Breast epithelium (tissue), 3 donors: ENCODE data around the gene SERTAD1.

Source experiments
- POLR2A ChIP-seq: fragments of 450-650 bp; IDR thresholded peaks from one replicate; pipeline ENCODE4 v1.6.1; 2016; ENCODE audit warnings: antibody characterized with exemption, mild to moderate bottlenecking, moderate library complexity
- POLR2AphosphoS5 ChIP-seq, 3 donors: sonication (generic); formaldehyde crosslinking; IDR thresholded peaks; one replicate each; pipeline ENCODE4 v1.6.1; 2017; ENCODE audit warnings: antibody characterized with exemption in 3 of 3
- TF ChIP-seq, protein P1 (sequence below), 3 donors: fragments of 450-650 bp; IDR thresholded peaks; one replicate each; pipeline ENCODE4 v1.5.1; 2016 to 2017; ENCODE audit warnings: antibody characterized with exemption in 3 of 3, mild to moderate bottlenecking in 3 of 3, moderate library complexity in 3 of 3

- TF ChIP-seq, protein P1, sequence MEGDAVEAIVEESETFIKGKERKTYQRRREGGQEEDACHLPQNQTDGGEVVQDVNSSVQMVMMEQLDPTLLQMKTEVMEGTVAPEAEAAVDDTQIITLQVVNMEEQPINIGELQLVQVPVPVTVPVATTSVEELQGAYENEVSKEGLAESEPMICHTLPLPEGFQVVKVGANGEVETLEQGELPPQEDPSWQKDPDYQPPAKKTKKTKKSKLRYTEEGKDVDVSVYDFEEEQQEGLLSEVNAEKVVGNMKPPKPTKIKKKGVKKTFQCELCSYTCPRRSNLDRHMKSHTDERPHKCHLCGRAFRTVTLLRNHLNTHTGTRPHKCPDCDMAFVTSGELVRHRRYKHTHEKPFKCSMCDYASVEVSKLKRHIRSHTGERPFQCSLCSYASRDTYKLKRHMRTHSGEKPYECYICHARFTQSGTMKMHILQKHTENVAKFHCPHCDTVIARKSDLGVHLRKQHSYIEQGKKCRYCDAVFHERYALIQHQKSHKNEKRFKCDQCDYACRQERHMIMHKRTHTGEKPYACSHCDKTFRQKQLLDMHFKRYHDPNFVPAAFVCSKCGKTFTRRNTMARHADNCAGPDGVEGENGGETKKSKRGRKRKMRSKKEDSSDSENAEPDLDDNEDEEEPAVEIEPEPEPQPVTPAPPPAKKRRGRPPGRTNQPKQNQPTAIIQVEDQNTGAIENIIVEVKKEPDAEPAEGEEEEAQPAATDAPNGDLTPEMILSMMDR (IDR thresholded peaks at IDR 0.05), result no peak
- no peak for TF ChIP-seq POLR2A
- TF ChIP-seq POLR2AphosphoS5 (IDR thresholded peaks at IDR 0.05), result no peak
These were observed 42.0 kb downstream of the SERTAD1 start for GRCh38 chr19:40383668-40384248.
